NCI-H446 (cell line): ENCODE results near the gene CBLIF.
"Not testable (repeated sequence)": the region's sequence is repeated elsewhere in the genome, so short reads cannot be mapped to it uniquely, and the experiment has no call there.

Experiments
- DNase-seq, 2 experiments: peaks; one replicate each; lab custom pipeline; 2025; lab: John Stamatoyannopoulos, UW

CBLIF gene

DNA sequence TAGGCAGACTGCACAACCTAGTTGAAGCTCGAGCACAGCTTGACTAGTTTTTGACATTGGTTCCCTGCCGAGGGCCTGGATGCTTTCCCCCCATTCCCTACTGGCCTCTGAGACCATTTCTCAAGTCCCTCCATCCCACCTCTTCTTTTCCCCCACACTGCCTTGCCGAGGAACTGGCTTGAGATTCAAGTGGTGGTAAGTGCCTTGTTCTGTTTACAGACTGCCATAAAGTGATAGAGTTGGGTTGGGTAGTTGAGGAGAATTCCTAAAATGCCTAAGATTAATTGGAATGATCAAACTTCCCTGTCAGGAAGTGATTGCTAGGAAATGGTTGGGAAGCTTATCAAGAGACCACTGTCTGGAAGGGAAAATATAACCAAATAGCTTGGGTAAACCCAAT lies 50.9 kb downstream of the CBLIF start:
- DNase-seq = no peak

DNA sequence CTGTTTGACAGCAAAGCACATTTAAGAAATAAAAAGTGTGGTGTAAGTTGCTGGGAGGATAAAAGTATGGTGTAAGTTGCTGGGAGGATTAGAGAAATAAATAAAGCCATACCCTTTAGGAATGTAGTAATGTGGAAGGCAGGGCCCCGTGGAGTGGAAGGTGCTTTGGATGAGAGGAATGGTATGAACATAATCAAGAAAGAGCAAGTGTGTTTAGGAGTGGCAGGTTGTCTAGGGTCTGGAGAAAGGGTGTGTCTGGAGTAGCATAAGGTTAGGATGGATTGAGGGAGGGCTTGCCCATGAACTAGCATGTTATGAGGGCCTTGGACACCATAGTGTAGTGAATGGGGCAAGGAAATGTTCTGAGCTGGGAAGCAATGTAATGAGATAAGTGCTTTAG lies 52.8 kb downstream of the CBLIF start:
- DNase-seq = no peak

DNA sequence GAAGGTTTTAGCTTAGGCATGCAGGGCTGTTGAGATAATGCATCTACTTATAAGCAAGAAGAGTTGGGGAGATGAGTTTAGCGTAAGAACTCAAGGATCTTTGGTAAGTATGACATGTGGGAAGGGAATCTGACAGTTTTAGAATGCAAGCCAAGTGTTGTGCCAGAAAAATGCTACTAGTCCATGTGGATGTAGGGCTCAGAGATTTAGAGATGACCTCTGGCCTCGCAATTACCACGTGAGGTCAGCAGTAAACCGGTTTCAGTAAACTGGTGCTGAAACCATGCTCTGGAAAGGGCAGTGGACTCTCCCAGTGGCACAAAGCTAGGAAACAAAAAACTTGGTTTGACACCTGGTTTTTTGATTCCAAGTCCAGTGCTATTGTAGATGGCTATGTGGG lies 53.7 kb downstream of the CBLIF start:
- DNase-seq = no peak

DNA sequence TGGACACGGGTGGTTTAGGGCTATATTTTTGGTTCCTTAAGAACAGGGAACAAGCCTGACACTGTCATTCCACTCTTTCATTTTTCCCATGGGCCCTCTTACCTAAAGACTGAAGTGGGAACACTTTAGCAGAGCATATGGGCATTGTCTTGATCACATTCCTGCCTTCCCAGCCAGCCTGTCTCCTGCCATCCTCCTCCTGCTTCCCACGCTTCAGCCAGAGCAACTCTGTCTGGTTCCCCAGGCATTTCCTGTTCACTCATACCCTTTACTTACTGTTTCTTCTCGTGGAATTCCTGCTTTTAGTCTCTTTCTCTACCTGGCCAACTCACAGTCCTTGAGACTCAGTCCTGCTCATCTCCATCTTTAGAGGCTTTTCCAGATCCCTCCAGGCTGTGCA lies 57.5 kb downstream of the CBLIF start:
- DNase-seq = no peak

DNA sequence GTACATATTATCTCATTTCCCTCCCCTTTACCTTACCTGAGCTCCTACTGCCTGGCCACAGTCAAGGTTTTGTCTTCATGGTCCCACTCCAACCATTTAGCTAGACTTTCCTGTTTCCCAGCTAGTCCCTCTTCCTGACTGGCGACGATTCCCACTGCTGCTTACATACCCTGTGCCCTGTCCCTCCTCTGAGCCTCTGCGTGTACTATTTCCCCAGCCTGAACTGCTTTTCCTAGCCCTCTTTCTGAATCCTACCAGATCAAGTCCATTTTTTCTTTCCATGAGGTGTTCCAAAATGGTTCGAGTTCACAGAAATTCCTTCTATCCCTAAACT lies 58.1 kb downstream of the CBLIF start:
- DNase-seq = no peak

DNA sequence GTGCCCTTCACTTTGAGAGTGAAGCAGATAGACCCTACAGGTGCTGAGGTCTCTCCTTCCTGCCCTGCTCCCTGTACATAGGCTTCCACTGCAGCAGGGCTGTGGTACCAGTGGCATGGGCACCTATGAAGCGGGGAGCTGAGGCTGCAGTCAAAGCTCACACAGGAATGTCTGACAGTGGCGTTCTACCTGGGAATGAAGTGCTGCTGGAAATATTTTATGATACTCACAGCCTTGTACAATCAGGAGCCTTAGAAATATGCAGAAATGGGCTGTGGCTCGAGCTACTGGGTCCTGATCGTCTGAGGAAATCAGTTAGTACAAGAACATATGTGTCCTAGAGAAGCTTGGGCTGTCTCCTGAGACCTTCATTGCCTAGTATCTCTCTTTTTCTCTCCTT lies 59.5 kb downstream of the CBLIF start:
- no peak for DNase-seq

DNA sequence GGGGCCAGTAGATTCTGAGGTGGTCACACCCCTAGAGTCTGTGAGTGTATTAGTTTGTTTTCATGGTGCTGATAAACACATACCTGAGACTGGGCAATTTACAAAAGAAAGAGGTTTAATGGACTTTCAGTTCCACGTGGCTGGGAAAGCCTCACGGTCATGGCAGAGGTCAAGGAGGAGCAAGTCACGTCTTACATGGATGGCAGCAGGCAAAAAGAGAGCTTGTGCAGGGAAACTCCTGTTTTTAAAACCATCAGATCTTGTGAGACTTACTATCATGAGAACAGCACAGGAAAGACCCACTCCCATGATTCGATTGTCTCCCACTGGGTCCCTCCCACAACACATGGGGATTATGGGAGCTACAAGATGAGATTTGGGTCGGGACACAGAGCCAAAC lies 60.9 kb downstream of the CBLIF start:
- DNase-seq = not testable (repeated sequence)

DNA sequence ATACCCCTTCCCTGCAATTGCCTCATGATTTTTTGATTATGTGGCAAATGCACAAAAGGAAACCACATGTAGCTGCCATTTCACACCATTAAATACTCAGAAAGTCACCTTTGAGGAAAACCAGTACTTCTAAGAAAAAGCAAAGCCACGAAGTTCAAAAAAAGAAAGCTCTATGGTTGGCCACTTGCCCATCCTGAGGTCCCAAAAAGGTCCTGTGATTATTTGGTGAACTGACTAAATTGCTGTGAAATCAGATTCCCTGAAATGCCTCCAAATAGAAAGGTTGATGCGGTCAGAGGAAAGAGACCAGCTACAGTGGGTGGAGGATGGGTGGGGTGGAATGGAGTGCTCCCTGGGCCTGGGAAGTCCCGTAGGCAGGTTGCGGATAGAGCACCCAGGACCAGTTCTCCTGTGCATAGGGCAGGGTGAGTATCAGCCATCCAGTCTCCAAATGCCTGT lies 61.6 kb downstream of the CBLIF start:
- DNase-seq = no peak

DNA sequence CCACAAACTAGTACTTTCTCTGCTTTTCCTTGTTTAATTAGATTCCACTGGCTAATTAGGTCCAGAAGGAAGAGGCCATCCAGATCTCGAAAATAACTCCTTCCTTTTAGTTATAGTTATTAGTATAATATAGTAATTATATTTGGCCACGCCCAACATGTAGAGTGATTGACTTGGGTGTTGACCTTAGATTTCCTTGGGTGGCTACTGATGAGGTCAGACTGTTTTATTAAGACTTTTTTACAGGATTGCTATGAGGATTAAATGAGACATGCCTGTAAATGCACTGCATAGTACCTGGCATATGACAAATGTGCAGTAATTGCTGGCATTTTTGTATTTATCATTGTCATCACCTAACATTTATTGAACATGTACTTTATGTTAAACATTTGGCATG lies 63.2 kb downstream of the CBLIF start:
- DNase-seq = no peak

DNA sequence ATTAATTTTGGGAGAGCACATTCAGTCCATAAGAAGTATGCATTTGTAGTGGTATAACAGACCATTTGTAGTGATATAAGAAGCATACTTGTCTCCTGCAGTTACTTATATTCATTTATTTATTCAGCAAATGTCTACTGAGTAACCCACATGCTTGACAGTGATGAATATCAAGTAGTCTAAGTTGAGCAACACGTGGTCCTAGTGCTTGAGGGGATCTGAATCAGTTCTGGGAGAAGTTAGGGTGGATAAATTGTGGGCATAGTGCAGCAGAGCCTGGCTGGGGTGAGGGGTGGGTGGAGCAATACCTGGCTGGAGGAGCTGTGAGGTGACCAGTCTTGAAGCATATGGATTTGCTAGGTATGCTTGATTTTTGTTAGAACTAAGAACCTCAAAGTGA lies 65.8 kb downstream of the CBLIF start:
- no peak for DNase-seq
